ENCODE data around the gene AADAC.
"Not testable (repeated sequence)": the region's sequence is repeated elsewhere in the genome, so short reads cannot be mapped to it uniquely, and the experiment has no call there.

The AADAC gene

GRCh38 chr3:151816091-151816604 is 2.2 kb downstream of the AADAC start:
- Mint-ChIP-seq H3K27me3 (peaks cover 6% of the 10 kb centered on the region), H3K4me1 (no peaks in the 10 kb centered on the region), H3K36me3 (ENCODE audit: low read depth) (no peaks in the 10 kb centered on the region), H3K9me3 (no peaks in the 10 kb centered on the region), H3K4me3 (no peak overlapping the region), H3K27ac (no peak overlapping the region)
- ATAC-seq = no peak
- no peak for DNase-seq

- H3K4me1 Mint-ChIP-seq = no peaks in the 10 kb centered on the region
These were observed 3.6 kb downstream of the AADAC start for GRCh38 chr3:151817473-151817872.

DNA sequence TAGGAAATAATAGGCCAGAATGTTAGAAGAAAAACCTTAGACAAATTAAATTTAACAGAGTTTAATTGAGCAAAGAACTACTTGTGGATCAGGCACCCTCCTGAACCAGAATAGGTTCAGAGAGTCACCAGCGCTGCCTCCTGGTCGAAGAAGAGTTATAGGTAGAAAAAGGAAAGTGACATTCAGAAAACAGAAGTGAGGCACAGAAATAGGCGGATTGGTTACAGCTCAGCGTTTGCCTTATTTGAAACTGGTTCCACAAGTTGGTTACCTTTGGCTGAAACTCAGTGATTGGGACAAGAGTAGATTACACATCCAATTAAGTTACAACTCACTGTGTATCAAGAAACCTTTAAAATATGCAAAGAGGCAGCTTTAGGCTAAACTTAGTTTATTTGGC is 4.4 kb downstream of the AADAC start:
- no peaks in the 10 kb centered on the region for H3K4me1 Mint-ChIP-seq
- H3K27ac Mint-ChIP-seq = no peak overlapping the region
- no peaks in the 10 kb centered on the region for H3K36me3 Mint-ChIP-seq (ENCODE audit: low read depth)
- no peaks in the 10 kb centered on the region for H3K9me3 Mint-ChIP-seq
- ATAC-seq (no peak), DNase-seq (no peak)
- H3K4me3 Mint-ChIP-seq = no peak overlapping the region
- peaks cover 6% of the 10 kb centered on the region for H3K27me3 Mint-ChIP-seq

More at GRCh38 chr3:151817473-151817872, 3.6 kb downstream of the AADAC start:
- peaks cover 6% of the 10 kb centered on the region for H3K27me3 Mint-ChIP-seq
- H3K4me3 Mint-ChIP-seq = no peak overlapping the region
- no peak overlapping the region for H3K27ac Mint-ChIP-seq
- ATAC-seq = no peak
- H3K9me3 Mint-ChIP-seq = no peaks in the 10 kb centered on the region
- H3K36me3 Mint-ChIP-seq (ENCODE audit: low read depth) = no peaks in the 10 kb centered on the region
- no peak for DNase-seq

GRCh38 chr3:151819910-151820309 is 6.0 kb downstream of the AADAC start:
- H3K9me3 Mint-ChIP-seq = no peaks in the 10 kb centered on the region
- H3K4me3 Mint-ChIP-seq = no peak overlapping the region
- no peak for ATAC-seq
- H3K4me1 Mint-ChIP-seq = no peaks in the 10 kb centered on the region
- H3K27me3 Mint-ChIP-seq = peaks cover 6% of the 10 kb centered on the region
- no peak overlapping the region for H3K27ac Mint-ChIP-seq
- DNase-seq = no peak
- H3K36me3 Mint-ChIP-seq (ENCODE audit: low read depth) = no peaks in the 10 kb centered on the region

DNA sequence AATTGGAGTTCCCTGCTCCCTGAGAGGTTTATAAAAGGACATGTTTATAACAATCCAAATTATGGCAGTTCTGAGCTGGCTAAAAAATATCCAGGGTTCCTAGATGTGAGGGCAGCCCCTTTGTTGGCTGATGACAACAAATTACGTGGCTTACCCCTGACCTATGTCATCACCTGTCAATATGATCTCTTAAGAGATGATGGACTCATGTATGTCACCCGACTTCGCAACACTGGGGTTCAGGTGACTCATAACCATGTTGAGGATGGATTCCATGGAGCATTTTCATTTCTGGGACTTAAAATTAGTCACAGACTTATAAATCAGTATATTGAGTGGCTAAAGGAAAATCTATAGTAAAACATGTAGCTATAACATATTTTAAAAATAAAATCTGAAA is 13.9 kb downstream of the AADAC start:
- no peak for ATAC-seq
- no peak for DNase-seq
- Mint-ChIP-seq H3K36me3 (ENCODE audit: low read depth) (no peaks in the 10 kb centered on the region), H3K4me3 (no peak overlapping the region), H3K4me1 (no peaks in the 10 kb centered on the region), H3K27me3 (peaks cover 8% of the 10 kb centered on the region), H3K9me3 (peaks cover 5% of the 10 kb centered on the region), H3K27ac (no peak overlapping the region)

GRCh38 chr3:151835751-151836525 is 22.0 kb downstream of the AADAC start:
- Mint-ChIP-seq H3K4me1 (no peaks in the 10 kb centered on the region), H3K4me3 (no peak overlapping the region), H3K27ac (no peak overlapping the region), H3K27me3 (no peaks in the 10 kb centered on the region), H3K36me3 (ENCODE audit: low read depth) (no peaks in the 10 kb centered on the region), H3K9me3 (no peaks in the 10 kb centered on the region)
- DNase-seq (no peak), ATAC-seq (no peak)

DNA sequence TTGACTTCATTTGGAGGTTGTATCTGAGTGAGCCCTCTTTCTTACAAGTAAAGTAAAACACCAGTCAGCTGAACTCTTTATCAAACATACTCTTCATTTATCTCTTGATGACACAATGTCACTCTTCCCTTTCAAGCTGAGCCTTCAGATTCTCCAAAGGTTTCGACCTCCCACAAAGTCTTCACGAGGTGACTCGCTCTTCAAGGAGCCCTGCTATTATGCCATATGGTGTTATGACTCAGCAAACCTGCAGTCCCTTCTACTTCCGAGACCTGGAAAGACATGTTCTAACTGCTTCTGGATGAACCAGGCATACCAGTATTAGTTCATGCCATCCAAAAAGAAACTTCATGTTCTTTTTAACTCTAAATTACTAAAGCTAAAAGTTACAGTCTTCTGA is 23.1 kb downstream of the AADAC start:
- peak; percentile 28 for ATAC-seq
- Mint-ChIP-seq H3K4me3 (no peak overlapping the region), H3K27ac (no peak overlapping the region), H3K27me3 (no peaks in the 10 kb centered on the region), H3K36me3 (ENCODE audit: low read depth) (no peaks in the 10 kb centered on the region), H3K4me1 (no peaks in the 10 kb centered on the region), H3K9me3 (no peaks in the 10 kb centered on the region)
- no peak for DNase-seq

GRCh38 chr3:151838574-151839312 is 24.8 kb downstream of the AADAC start:
- Mint-ChIP-seq H3K36me3 (ENCODE audit: low read depth) (no peaks in the 10 kb centered on the region), H3K27me3 (no peaks in the 10 kb centered on the region), H3K27ac (no peak overlapping the region), H3K9me3 (no peaks in the 10 kb centered on the region), H3K4me1 (no peaks in the 10 kb centered on the region), H3K4me3 (no peak overlapping the region)
- ATAC-seq (no peak), DNase-seq (peak; percentile 28)

GRCh38 chr3:151839313-151839631 is 25.4 kb downstream of the AADAC start:
- Mint-ChIP-seq H3K36me3 (ENCODE audit: low read depth) (no peaks in the 10 kb centered on the region), H3K27ac (no peak overlapping the region), H3K27me3 (no peaks in the 10 kb centered on the region), H3K9me3 (no peaks in the 10 kb centered on the region), H3K4me1 (no peaks in the 10 kb centered on the region), H3K4me3 (no peak overlapping the region)
- no peak for ATAC-seq
- no peak for DNase-seq

DNA sequence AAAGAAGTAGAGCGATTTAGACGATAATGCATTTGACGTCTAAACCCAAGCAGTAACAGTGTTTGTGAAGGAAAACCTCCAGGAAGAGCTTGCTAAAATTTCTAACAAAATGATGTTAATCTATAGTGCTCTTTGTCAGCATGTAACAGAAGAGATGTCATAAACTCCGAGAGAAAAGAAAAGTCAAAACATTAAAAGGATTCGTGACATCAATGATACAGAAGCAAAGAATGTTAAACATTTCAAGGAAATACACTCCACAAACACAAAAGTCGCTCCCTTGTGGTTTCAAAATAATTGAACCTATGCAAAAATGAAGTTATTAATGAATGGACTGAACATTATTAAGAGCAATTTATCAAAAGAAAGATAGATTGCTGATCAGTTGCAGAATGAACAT is 27.9 kb downstream of the AADAC start:
- H3K27ac Mint-ChIP-seq = no peak overlapping the region
- no peak for ATAC-seq
- no peaks in the 10 kb centered on the region for H3K4me1 Mint-ChIP-seq
- no peaks in the 10 kb centered on the region for H3K9me3 Mint-ChIP-seq
- DNase-seq = no peak
- no peak overlapping the region for H3K4me3 Mint-ChIP-seq
- H3K27me3 Mint-ChIP-seq = no peaks in the 10 kb centered on the region
- H3K36me3 Mint-ChIP-seq (ENCODE audit: low read depth) = no peaks in the 10 kb centered on the region

GRCh38 chr3:151843275-151843674 is 29.4 kb downstream of the AADAC start:
- Mint-ChIP-seq H3K4me3 (no peak overlapping the region), H3K36me3 (ENCODE audit: low read depth) (no peaks in the 10 kb centered on the region), H3K4me1 (no peaks in the 10 kb centered on the region), H3K9me3 (no peaks in the 10 kb centered on the region), H3K27ac (no peak overlapping the region), H3K27me3 (no peaks in the 10 kb centered on the region)
- DNase-seq = no peak
- no peak for ATAC-seq

DNA sequence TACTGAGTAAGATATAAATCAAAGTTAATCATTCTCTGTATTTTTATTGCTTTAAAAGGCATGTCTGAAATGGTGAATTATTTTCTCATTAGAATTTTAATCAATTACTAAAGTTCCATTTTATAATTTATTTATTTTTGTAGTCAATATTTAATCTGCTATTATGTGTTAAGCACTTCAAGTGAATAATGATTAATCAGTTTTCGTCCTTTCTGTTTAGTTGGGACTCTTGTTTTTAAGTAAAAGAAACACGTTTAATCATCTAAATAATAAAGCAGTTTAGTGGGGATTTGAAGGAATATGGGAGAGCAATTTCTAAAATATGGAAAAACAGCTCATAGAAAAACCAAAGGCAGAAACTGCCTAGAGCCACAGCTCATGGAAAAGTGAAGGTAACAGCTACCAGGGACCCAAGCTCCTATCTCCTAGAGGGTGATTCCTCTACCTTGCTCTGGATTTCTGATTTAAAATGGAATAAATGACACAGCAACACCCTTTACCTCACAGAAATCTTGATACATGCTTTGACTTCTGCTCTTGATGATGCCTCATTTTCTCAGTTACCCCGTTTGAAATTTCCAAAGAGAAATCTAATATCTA is 31.5 kb downstream of the AADAC start:
- no peaks in the 10 kb centered on the region for H3K4me1 Mint-ChIP-seq
- ATAC-seq (no peak), DNase-seq (no peak)
- H3K9me3 Mint-ChIP-seq = peaks cover under 1% of the 10 kb centered on the region
- H3K27me3 Mint-ChIP-seq = no peaks in the 10 kb centered on the region
- H3K4me3 Mint-ChIP-seq = no peak overlapping the region
- no peak overlapping the region for H3K27ac Mint-ChIP-seq
- no peaks in the 10 kb centered on the region for H3K36me3 Mint-ChIP-seq (ENCODE audit: low read depth)

GRCh38 chr3:151850065-151850464 is 36.1 kb downstream of the AADAC start:
- DNase-seq; H3K27ac Mint-ChIP-seq; H3K27me3 Mint-ChIP-seq; H3K9me3 Mint-ChIP-seq; H3K4me3 Mint-ChIP-seq; H3K36me3 Mint-ChIP-seq (ENCODE audit: low read depth); ATAC-seq; H3K4me1 Mint-ChIP-seq: not testable (repeated sequence)

DNA sequence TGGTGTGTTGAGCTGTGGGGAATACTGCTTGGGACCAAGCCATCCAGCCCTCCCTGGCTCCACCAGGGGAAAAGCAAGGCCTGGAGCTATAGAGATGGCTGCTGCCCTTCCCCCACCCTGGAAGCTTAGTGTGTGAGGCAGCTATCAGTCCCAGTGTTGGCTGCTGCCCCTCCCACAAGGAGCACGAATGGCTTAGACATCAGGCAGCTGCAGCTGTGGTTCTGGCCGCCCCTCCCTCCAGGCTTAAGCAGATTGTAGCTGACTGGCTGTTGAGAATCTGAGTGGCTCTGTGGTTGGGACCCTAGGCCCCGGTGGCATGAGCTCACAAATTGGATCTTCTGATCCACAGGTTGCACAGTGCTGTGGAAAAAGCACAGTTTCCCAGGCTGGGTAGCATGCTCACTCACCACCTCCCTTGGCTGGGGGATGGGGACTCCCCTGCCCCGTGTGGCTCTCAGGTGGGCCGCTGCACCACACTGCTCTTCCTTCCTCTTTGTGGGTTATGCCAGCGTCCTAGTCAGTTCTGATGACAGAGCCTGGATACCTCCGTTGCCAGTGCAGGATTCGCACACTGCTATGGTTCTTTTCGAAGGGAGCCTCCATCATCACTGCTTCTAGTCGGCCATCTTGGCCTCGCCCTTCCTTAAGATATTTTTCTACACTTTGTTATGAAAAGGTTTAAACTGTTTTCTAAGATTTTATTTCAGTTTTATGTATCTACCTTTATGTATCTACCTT is 38.3 kb downstream of the AADAC start:
- Mint-ChIP-seq H3K4me3 (no peak overlapping the region), H3K27ac (no peak overlapping the region), H3K4me1 (no peaks in the 10 kb centered on the region), H3K36me3 (ENCODE audit: low read depth) (no peaks in the 10 kb centered on the region), H3K27me3 (peaks cover 2% of the 10 kb centered on the region), H3K9me3 (peaks cover 7% of the 10 kb centered on the region)
- ATAC-seq = no peak
- DNase-seq = no peak

Measured in activated naive CD8-positive, alpha-beta T cell treated with anti-CD3 and anti-CD28 coated beads, Interleukin-2, amount 50 U/mL, for 24 hours (primary cell).